ENCODE results near the gene ZNF774.

ZNF774 gene

DNA sequence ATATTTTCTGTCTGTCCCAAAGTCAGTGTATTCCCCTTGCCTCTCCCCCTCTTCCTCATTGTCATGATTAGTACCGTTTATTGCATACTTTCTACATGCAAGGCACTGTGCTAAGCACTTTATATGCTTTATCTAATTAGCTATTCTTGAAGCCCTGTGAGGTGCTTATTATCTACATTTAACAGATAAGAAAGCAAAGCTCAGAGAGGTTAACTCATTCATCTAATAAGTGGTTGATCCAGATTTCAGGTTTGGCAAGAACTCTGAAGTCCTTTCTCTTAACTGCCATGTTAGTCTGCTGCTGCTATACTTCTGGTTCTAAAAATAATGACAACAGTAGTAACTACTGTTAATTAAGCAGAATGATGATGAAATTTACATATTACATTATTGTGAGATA, 49.4 kb downstream of the ZNF774 start:
- Histone ChIP-seq H3F3A (ENCODE audit: insufficient read depth, low read length) (no peaks in the 10 kb centered on the region), H3K4me3 (ENCODE audit: low read depth, low read length, poor library complexity, severe bottlenecking) (peak overlapping the region; percentile 41), H2AFZ (ENCODE audit: low read length) (no peak overlapping the region), H3K4me2 (ENCODE audit: low read length) (peak overlapping the region; percentile 68), H3K9me3 (ENCODE audit: low read length) (no peaks in the 10 kb centered on the region), H3K9ac (ENCODE audit: low read length) (peak overlapping the region; percentile 10; the same call in 1 of the 2 replicates), H3K27ac (ENCODE audit: low read depth, low read length, poor library complexity, severe bottlenecking) (peak overlapping the region; percentile 39), H3K79me2 (ENCODE audit: insufficient read depth, low read length) (peaks cover 93% of the 10 kb centered on the region), H3K4me1 (ENCODE audit: insufficient read depth, low read length, severe bottlenecking) (peaks cover 47% of the 10 kb centered on the region), H3K27me3 (ENCODE audit: insufficient read depth, low read length) (no peaks in the 10 kb centered on the region), H3K36me3 (ENCODE audit: insufficient read depth, low read length) (peaks cover 7% of the 10 kb centered on the region; the same call in 1 of the 2 replicates), H3K9me2 (ENCODE audit: low read depth, low read length) (no peaks in the 10 kb centered on the region), H4K20me1 (ENCODE audit: insufficient read depth, low read length) (no peaks in the 10 kb centered on the region)
- TF ChIP-seq EZH2 (IDR thresholded peaks at IDR 0.05; ENCODE audit: borderline replicate concordance, low read length): no peak

- peaks cover 7% of the 10 kb centered on the region; the same call in 1 of the 2 replicates for H3K36me3 ChIP-seq (ENCODE audit: insufficient read depth, low read length)
- no peak overlapping the region; the same call in 1 of the 2 replicates for H3K9ac ChIP-seq (ENCODE audit: low read length)
- H4K20me1 ChIP-seq (ENCODE audit: insufficient read depth, low read length): no peaks in the 10 kb centered on the region
- no peaks in the 10 kb centered on the region for H3F3A ChIP-seq (ENCODE audit: insufficient read depth, low read length)
- no peaks in the 10 kb centered on the region for H3K9me2 ChIP-seq (ENCODE audit: low read depth, low read length)
- peak overlapping the region; percentile 68; the same call in 1 of the 2 replicates for H3K4me2 ChIP-seq (ENCODE audit: low read length)
- peaks cover 95% of the 10 kb centered on the region for H3K79me2 ChIP-seq (ENCODE audit: insufficient read depth, low read length)
- no peak for TF ChIP-seq EZH2 (IDR thresholded peaks at IDR 0.05; ENCODE audit: borderline replicate concordance, low read length)
- TF ChIP-seq, protein P1, sequence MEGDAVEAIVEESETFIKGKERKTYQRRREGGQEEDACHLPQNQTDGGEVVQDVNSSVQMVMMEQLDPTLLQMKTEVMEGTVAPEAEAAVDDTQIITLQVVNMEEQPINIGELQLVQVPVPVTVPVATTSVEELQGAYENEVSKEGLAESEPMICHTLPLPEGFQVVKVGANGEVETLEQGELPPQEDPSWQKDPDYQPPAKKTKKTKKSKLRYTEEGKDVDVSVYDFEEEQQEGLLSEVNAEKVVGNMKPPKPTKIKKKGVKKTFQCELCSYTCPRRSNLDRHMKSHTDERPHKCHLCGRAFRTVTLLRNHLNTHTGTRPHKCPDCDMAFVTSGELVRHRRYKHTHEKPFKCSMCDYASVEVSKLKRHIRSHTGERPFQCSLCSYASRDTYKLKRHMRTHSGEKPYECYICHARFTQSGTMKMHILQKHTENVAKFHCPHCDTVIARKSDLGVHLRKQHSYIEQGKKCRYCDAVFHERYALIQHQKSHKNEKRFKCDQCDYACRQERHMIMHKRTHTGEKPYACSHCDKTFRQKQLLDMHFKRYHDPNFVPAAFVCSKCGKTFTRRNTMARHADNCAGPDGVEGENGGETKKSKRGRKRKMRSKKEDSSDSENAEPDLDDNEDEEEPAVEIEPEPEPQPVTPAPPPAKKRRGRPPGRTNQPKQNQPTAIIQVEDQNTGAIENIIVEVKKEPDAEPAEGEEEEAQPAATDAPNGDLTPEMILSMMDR (IDR thresholded peaks at IDR 0.05; ENCODE audit: low read length): no peak
- H3K9me3 ChIP-seq (ENCODE audit: low read length): no peaks in the 10 kb centered on the region
- no peaks in the 10 kb centered on the region for H3K27me3 ChIP-seq (ENCODE audit: insufficient read depth, low read length)
- peaks cover 39% of the 10 kb centered on the region for H3K4me1 ChIP-seq (ENCODE audit: insufficient read depth, low read length, severe bottlenecking)
- no peak overlapping the region for H3K4me3 ChIP-seq (ENCODE audit: low read depth, low read length, poor library complexity, severe bottlenecking)
- H2AFZ ChIP-seq (ENCODE audit: low read length): no peak overlapping the region
- H3K27ac ChIP-seq (ENCODE audit: low read depth, low read length, poor library complexity, severe bottlenecking): peak overlapping the region; percentile 37
Observed at GRCh38 chr15:90402223-90402622, 50.1 kb downstream of the ZNF774 start.

DNA sequence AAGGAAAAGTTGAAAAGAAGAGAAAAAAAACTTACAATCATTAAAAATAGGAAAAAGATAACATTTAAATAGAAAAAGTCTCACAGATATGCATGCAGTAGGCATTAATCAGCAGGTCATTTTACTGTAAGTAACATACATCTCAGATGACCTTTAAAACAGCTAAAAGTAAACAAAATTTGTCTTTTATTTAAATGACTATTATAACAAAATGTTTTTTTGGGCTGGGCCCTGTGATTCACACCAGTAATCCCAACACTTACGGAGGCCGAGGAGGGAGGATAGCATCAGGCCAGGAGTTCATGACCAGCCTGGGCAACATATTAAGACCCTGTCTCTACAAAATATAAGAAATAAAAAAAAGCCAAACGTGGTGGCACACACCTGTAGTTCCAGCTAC, 50.7 kb downstream of the ZNF774 start:
- TF ChIP-seq, protein P1 (IDR thresholded peaks at IDR 0.05; ENCODE audit: low read length): no peak
- no peak for TF ChIP-seq EZH2 (IDR thresholded peaks at IDR 0.05; ENCODE audit: borderline replicate concordance, low read length)
- Histone ChIP-seq H3K27ac (ENCODE audit: low read depth, low read length, poor library complexity, severe bottlenecking) (no peak overlapping the region), H3F3A (ENCODE audit: insufficient read depth, low read length) (no peaks in the 10 kb centered on the region), H3K36me3 (ENCODE audit: insufficient read depth, low read length) (peaks cover 7% of the 10 kb centered on the region; the same call in 1 of the 2 replicates), H3K4me1 (ENCODE audit: insufficient read depth, low read length, severe bottlenecking) (peaks cover 39% of the 10 kb centered on the region), H2AFZ (ENCODE audit: low read length) (no peak overlapping the region), H3K9me2 (ENCODE audit: low read depth, low read length) (no peaks in the 10 kb centered on the region), H3K9ac (ENCODE audit: low read length) (no peak overlapping the region), H3K9me3 (ENCODE audit: low read length) (no peaks in the 10 kb centered on the region), H4K20me1 (ENCODE audit: insufficient read depth, low read length) (no peaks in the 10 kb centered on the region), H3K27me3 (ENCODE audit: insufficient read depth, low read length) (no peaks in the 10 kb centered on the region), H3K4me2 (ENCODE audit: low read length) (no peak overlapping the region), H3K4me3 (ENCODE audit: low read depth, low read length, poor library complexity, severe bottlenecking) (no peak overlapping the region), H3K79me2 (ENCODE audit: insufficient read depth, low read length) (peaks cover 99% of the 10 kb centered on the region)

DNA sequence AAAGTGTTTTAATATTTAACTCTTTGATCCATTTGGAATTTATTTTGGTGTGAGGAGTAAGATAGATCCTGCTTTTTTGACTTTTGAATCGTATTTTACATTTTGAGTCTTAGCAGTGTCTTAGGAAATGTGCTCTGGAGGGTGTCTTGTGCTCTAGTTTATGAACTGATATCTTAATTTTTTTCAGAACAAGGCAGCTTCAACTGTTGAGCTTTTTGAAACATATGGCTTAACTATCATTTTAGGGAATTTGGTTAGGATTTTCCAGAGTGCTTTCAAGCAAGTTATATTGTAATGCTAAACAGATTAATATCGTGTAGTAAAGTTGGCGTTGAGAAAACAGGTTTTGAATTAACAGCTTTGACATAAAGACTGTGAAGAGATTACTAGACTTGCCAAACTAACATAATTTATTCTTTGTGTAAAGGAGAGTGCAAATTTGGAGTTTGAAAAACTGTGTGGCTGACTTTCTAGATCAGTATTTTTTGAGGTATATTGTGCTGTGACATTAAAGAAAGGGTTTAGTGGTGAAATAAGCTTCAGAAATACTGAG, 53.0 kb downstream of the ZNF774 start:
- Histone ChIP-seq H2AFZ (ENCODE audit: low read length) (no peak overlapping the region), H3K36me3 (ENCODE audit: insufficient read depth, low read length) (peaks cover 10% of the 10 kb centered on the region; the same call in 1 of the 2 replicates), H3K27me3 (ENCODE audit: insufficient read depth, low read length) (no peaks in the 10 kb centered on the region), H3K4me1 (ENCODE audit: insufficient read depth, low read length, severe bottlenecking) (peaks cover 25% of the 10 kb centered on the region), H3K9me3 (ENCODE audit: low read length) (no peaks in the 10 kb centered on the region), H3K4me3 (ENCODE audit: low read depth, low read length, poor library complexity, severe bottlenecking) (no peak overlapping the region), H3K9ac (ENCODE audit: low read length) (no peak overlapping the region), H3F3A (ENCODE audit: insufficient read depth, low read length) (no peaks in the 10 kb centered on the region), H3K4me2 (ENCODE audit: low read length) (no peak overlapping the region), H4K20me1 (ENCODE audit: insufficient read depth, low read length) (no peaks in the 10 kb centered on the region), H3K9me2 (ENCODE audit: low read depth, low read length) (no peaks in the 10 kb centered on the region), H3K79me2 (ENCODE audit: insufficient read depth, low read length) (peaks cover 86% of the 10 kb centered on the region), H3K27ac (ENCODE audit: low read depth, low read length, poor library complexity, severe bottlenecking) (no peak overlapping the region)
- no peak for TF ChIP-seq EZH2 (IDR thresholded peaks at IDR 0.05; ENCODE audit: borderline replicate concordance, low read length)
- TF ChIP-seq, protein P1 (IDR thresholded peaks at IDR 0.05; ENCODE audit: low read length): no peak
